ENCODE data around the gene ROBO1. TPM values are rescaled to one million over a fixed set of nuclear protein-coding genes. Genes with fewer than 3 reads are reported as not detected.

Gene ROBO1
- total RNA-seq, 1 donor from 2014 or later = 3.1 TPM

- H3K27ac Mint-ChIP-seq = no peak overlapping the region
- no peaks in the 10 kb centered on the region for H3K4me1 Mint-ChIP-seq
- H3K4me3 Mint-ChIP-seq = no peak overlapping the region
- ChIA-PET CTCF (no interaction called here), POLR2A (no interaction called here)
- TF ChIP-seq CTCF (IDR thresholded peaks at IDR 0.05) = no peak
- H3K27me3 Mint-ChIP-seq = no peaks in the 10 kb centered on the region
- intact Hi-C loops (cut with micrococcal nuclease) = no loop called here
- no peaks in the 10 kb centered on the region for H3K9me3 Mint-ChIP-seq
- no peaks in the 10 kb centered on the region for H3K36me3 Mint-ChIP-seq (ENCODE audit: low read depth)
- ATAC-seq (ENCODE audit: low read depth) (no peak), DNase-seq (no peak)
Observed at GRCh38 chr3:79040091-79040490, 727.7 kb downstream of the ROBO1 start.

GRCh38 chr3:79039192-79039591 is 728.6 kb downstream of the ROBO1 start:
- Mint-ChIP-seq H3K9me3 (no peaks in the 10 kb centered on the region), H3K4me3 (no peak overlapping the region), H3K36me3 (ENCODE audit: low read depth) (no peaks in the 10 kb centered on the region), H3K4me1 (no peaks in the 10 kb centered on the region), H3K27ac (no peak overlapping the region), H3K27me3 (no peaks in the 10 kb centered on the region)
- ChIA-PET POLR2A (no interaction called here), CTCF (no interaction called here)
- no peak for TF ChIP-seq CTCF (IDR thresholded peaks at IDR 0.05)
- intact Hi-C loops (cut with micrococcal nuclease) = no loop called here
- ATAC-seq (ENCODE audit: low read depth) (no peak), DNase-seq (no peak)

- intact Hi-C loops (cut with micrococcal nuclease) = no loop called here
- no peak for TF ChIP-seq CTCF (IDR thresholded peaks at IDR 0.05)
- no peak overlapping the region for H3K27ac Mint-ChIP-seq
- H3K27me3 Mint-ChIP-seq = no peaks in the 10 kb centered on the region
- POLR2A ChIA-PET = no interaction called here
- no peaks in the 10 kb centered on the region for H3K9me3 Mint-ChIP-seq
- DNase-seq = no peak
- ATAC-seq (ENCODE audit: low read depth) = no peak
- H3K4me1 Mint-ChIP-seq = no peaks in the 10 kb centered on the region
- no peaks in the 10 kb centered on the region for H3K36me3 Mint-ChIP-seq (ENCODE audit: low read depth)
- CTCF ChIA-PET = no interaction called here
- H3K4me3 Mint-ChIP-seq = no peak overlapping the region
Observed at GRCh38 chr3:79038636-79039035, 729.2 kb downstream of the ROBO1 start.

- intact Hi-C loops (cut with micrococcal nuclease) = no loop called here
- TF ChIP-seq CTCF (IDR thresholded peaks at IDR 0.05) = no peak
- H3K27me3 Mint-ChIP-seq = no peaks in the 10 kb centered on the region
- ChIA-PET POLR2A (no interaction called here), CTCF (no interaction called here)
- H3K9me3 Mint-ChIP-seq = no peaks in the 10 kb centered on the region
- H3K36me3 Mint-ChIP-seq (ENCODE audit: low read depth) = no peaks in the 10 kb centered on the region
- H3K4me3 Mint-ChIP-seq = no peak overlapping the region
- DNase-seq (no peak), ATAC-seq (ENCODE audit: low read depth) (no peak)
- H3K4me1 Mint-ChIP-seq = no peaks in the 10 kb centered on the region
- H3K27ac Mint-ChIP-seq = no peak overlapping the region
Observed at GRCh38 chr3:79038057-79038456, 729.7 kb downstream of the ROBO1 start.

- Mint-ChIP-seq H3K4me1 (no peaks in the 10 kb centered on the region), H3K4me3 (no peak overlapping the region), H3K27me3 (no peaks in the 10 kb centered on the region), H3K9me3 (no peaks in the 10 kb centered on the region), H3K36me3 (ENCODE audit: low read depth) (no peaks in the 10 kb centered on the region), H3K27ac (no peak overlapping the region)
- POLR2A ChIA-PET = no interaction called here
- no peak for TF ChIP-seq CTCF (IDR thresholded peaks at IDR 0.05)
- CTCF ChIA-PET = interaction anchor here (0.8 kb wide), 1 partner anchor 370 kb away, joined by 3 read pairs; no protein-coding TSS in a partner anchor
- DNase-seq = no peak
- ATAC-seq (ENCODE audit: low read depth) = no peak
- intact Hi-C loops (cut with micrococcal nuclease) = loop anchor here (1.0 kb wide), 1 partner anchor 374 kb away; no protein-coding TSS in a partner anchor
Observed at GRCh38 chr3:79032686-79033318, 735.0 kb downstream of the ROBO1 start.

All from activated B cell treated with CpG ODN at 0.5 μM for 24 hours (primary cell).